Ureter (tissue), 1 donor: Measurements from ENCODE around the gene WWOX. TPM values are rescaled to one million over a fixed set of nuclear protein-coding genes. Genes with fewer than 3 reads are reported as not detected.

Experiments
- DNase-seq: peaks from one replicate; pipeline ENCODE4 v3.0.0-alpha.2; 2020; ENCODE audit warnings: low spot score
- total RNA-seq: library from RNA; stranded (reverse); gene quantifications from one replicate; pipeline ENCODE4 v1.2.4, GENCODE V29; 2023
- donor health status: DM: yes; HTN: yes; CAD: no.

The WWOX gene
- total RNA-seq, 1 donor from 2014 or later: 23.5 TPM

GRCh38 chr16:78298986-78299385, 199.5 kb downstream of the WWOX start:
- DNase-seq: no peak

GRCh38 chr16:78300469-78300868, 201.0 kb downstream of the WWOX start:
- no peak for DNase-seq

- no peak for DNase-seq
Observed at GRCh38 chr16:78303946-78304345, 204.5 kb downstream of the WWOX start.

- no peak for DNase-seq
Observed at GRCh38 chr16:78306361-78306760, 206.9 kb downstream of the WWOX start.

GRCh38 chr16:78307824-78308528, 208.5 kb downstream of the WWOX start:
- DNase-seq: no peak

GRCh38 chr16:78309763-78310162, 210.3 kb downstream of the WWOX start:
- DNase-seq: no peak

- no peak for DNase-seq
Observed at GRCh38 chr16:78310196-78310595, 210.7 kb downstream of the WWOX start.

GRCh38 chr16:78310990-78311561, 211.6 kb downstream of the WWOX start:
- DNase-seq: no peak

GRCh38 chr16:78311831-78312230, 212.4 kb downstream of the WWOX start:
- no peak for DNase-seq

- DNase-seq: no peak
Observed at GRCh38 chr16:78317564-78318240, 218.2 kb downstream of the WWOX start.

- DNase-seq: no peak
Observed at GRCh38 chr16:78321620-78322360, 222.3 kb downstream of the WWOX start.

- DNase-seq: no peak
Observed at GRCh38 chr16:78323315-78323714, 223.9 kb downstream of the WWOX start.

GRCh38 chr16:78324649-78325285, 225.3 kb downstream of the WWOX start:
- no peak for DNase-seq

GRCh38 chr16:78325468-78326352, 226.3 kb downstream of the WWOX start:
- no peak for DNase-seq

GRCh38 chr16:78326731-78327130, 227.3 kb downstream of the WWOX start:
- DNase-seq: no peak

GRCh38 chr16:78331731-78332130, 232.3 kb downstream of the WWOX start:
- DNase-seq: no peak

- DNase-seq: no peak
Observed at GRCh38 chr16:78333808-78334207, 234.4 kb downstream of the WWOX start.

- no peak for DNase-seq
Observed at GRCh38 chr16:78340590-78340989, 241.1 kb downstream of the WWOX start.

- no peak for DNase-seq
Observed at GRCh38 chr16:78348068-78348467, 248.6 kb downstream of the WWOX start.

- DNase-seq: no peak
Observed at GRCh38 chr16:78348886-78349285, 249.4 kb downstream of the WWOX start.

GRCh38 chr16:78352184-78352583, 252.7 kb downstream of the WWOX start:
- DNase-seq: no peak
